SU-DHL-6 (cell line): Measurements from ENCODE around the gene PTPRE.

Experiments
- H2AFZ ChIP-seq: fragments of 200-600 bp; sonication (generic); 2 replicates; pipeline ENCODE4 v1.6.1; 2014; ENCODE audit warnings: low read depth, mild to moderate bottlenecking, moderate library complexity, mixed read lengths, antibody characterized with exemption, low read length; ENCODE audit not compliant: severe bottlenecking
- H3F3A ChIP-seq: fragments of 200-600 bp; shearing (Covaris generic); 2 replicates; pipeline ENCODE4 v1.6.0; 2016; ENCODE audit warnings: antibody characterized with exemption, mild to moderate bottlenecking; ENCODE audit not compliant: insufficient read depth
- H3K27ac ChIP-seq: fragments of 200-600 bp; sonication (generic); 2 replicates; pipeline ENCODE4 v1.5.1; 2016; ENCODE audit warnings: low read depth, mild to moderate bottlenecking, low read length, moderate library complexity, mixed read lengths
- H3K27me3 ChIP-seq: fragments of 200-600 bp; sonication (generic), shearing (Covaris generic); 2 replicates; pipeline ENCODE4 v1.6.0; 2014; ENCODE audit warnings: mild to moderate bottlenecking, low read length
- H3K36me3 ChIP-seq: fragments of 200-600 bp; sonication (generic); 2 replicates; pipeline ENCODE4 v1.6.1; 2014; ENCODE audit warnings: mild to moderate bottlenecking, low read length, mixed read lengths
- H3K4me2 ChIP-seq: fragments of 300-600, 200-600 bp; shearing (Covaris generic), sonication (generic); 2 replicates; pipeline ENCODE4 v1.6.0; 2014; ENCODE audit warnings: low read length, low read depth, mild to moderate bottlenecking; ENCODE audit not compliant: poor library complexity, severe bottlenecking
- H3K4me3 ChIP-seq: fragments of 200-600 bp; sonication (generic); 2 replicates; pipeline ENCODE4 v1.5.1; 2014; ENCODE audit warnings: antibody characterized with exemption, low read length, mild to moderate bottlenecking, mixed read lengths; ENCODE audit not compliant: insufficient read depth, poor library complexity, severe bottlenecking
- H3K79me2 ChIP-seq: fragments of 200-600 bp; sonication (generic); 2 replicates; pipeline ENCODE4 v1.6.1; 2014; ENCODE audit warnings: mild to moderate bottlenecking, low read length, moderate library complexity; ENCODE audit not compliant: insufficient read depth
- H3K9ac ChIP-seq: fragments of 200-600 bp; sonication (generic); 2 replicates; pipeline ENCODE4 v1.7.0; 2014; ENCODE audit warnings: mild to moderate bottlenecking, low read length
- H3K9me2 ChIP-seq: fragments of 200-600 bp; sonication (generic); replicated peaks from 2 replicates; pipeline ENCODE4 v1.6.1; 2014; ENCODE audit warnings: low read length; ENCODE audit not compliant: insufficient read depth
- H3K9me3 ChIP-seq: fragments of 200-600 bp; sonication (generic); 2 replicates; pipeline ENCODE4 v1.6.1; 2014; ENCODE audit warnings: low read length, mixed read lengths; ENCODE audit not compliant: insufficient read depth
- H4K20me1 ChIP-seq: fragments of 200-600 bp; sonication (generic); 2 replicates; pipeline ENCODE4 v1.6.1; 2014; ENCODE audit warnings: low read depth, mild to moderate bottlenecking, antibody characterized with exemption, low read length, moderate library complexity, mixed read lengths
- EZH2phosphoT487 ChIP-seq: fragments of 200-600 bp; sonication (generic), shearing (Covaris generic); conservative IDR thresholded peaks from 2 replicates; pipeline ENCODE4 v1.6.1; 2018; ENCODE audit warnings: mild to moderate bottlenecking, antibody characterized with exemption, low read length, moderate library complexity, mixed read lengths
- TF ChIP-seq, protein P1 (sequence below): fragments of 200-600 bp; sonication (generic); IDR thresholded peaks from one replicate; pipeline ENCODE4 v1.5.1; 2017; ENCODE audit warnings: antibody characterized with exemption, mild to moderate bottlenecking, low read length, moderate library complexity; ENCODE audit not compliant: insufficient read depth, poor library complexity, severe bottlenecking

PTPRE gene

GRCh38 chr10:127934383-127934782 is 27.5 kb downstream of the PTPRE start:
- Histone ChIP-seq H3K36me3 (no peaks in the 10 kb centered on the region), H3K9me2 (no peaks in the 10 kb centered on the region), H3K4me3 (no peak overlapping the region), H3K9ac (no peak overlapping the region), H3K4me2 (no peak overlapping the region), H2AFZ (no peak overlapping the region), H3K9me3 (no peaks in the 10 kb centered on the region), H3K27ac (no peak overlapping the region), H3K27me3 (no peaks in the 10 kb centered on the region), H4K20me1 (no peaks in the 10 kb centered on the region), H3F3A (no peaks in the 10 kb centered on the region), H3K79me2 (no peaks in the 10 kb centered on the region)
- TF ChIP-seq, protein P1, sequence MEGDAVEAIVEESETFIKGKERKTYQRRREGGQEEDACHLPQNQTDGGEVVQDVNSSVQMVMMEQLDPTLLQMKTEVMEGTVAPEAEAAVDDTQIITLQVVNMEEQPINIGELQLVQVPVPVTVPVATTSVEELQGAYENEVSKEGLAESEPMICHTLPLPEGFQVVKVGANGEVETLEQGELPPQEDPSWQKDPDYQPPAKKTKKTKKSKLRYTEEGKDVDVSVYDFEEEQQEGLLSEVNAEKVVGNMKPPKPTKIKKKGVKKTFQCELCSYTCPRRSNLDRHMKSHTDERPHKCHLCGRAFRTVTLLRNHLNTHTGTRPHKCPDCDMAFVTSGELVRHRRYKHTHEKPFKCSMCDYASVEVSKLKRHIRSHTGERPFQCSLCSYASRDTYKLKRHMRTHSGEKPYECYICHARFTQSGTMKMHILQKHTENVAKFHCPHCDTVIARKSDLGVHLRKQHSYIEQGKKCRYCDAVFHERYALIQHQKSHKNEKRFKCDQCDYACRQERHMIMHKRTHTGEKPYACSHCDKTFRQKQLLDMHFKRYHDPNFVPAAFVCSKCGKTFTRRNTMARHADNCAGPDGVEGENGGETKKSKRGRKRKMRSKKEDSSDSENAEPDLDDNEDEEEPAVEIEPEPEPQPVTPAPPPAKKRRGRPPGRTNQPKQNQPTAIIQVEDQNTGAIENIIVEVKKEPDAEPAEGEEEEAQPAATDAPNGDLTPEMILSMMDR: no peak
- no peak for TF ChIP-seq EZH2phosphoT487

GRCh38 chr10:127935071-127935561 is 28.2 kb downstream of the PTPRE start:
- Histone ChIP-seq H3F3A (no peaks in the 10 kb centered on the region), H3K9me3 (no peaks in the 10 kb centered on the region), H3K9ac (no peak overlapping the region), H3K4me3 (no peak overlapping the region), H3K4me2 (no peak overlapping the region), H3K79me2 (no peaks in the 10 kb centered on the region), H3K36me3 (no peaks in the 10 kb centered on the region), H2AFZ (no peak overlapping the region), H4K20me1 (no peaks in the 10 kb centered on the region), H3K27ac (no peak overlapping the region), H3K9me2 (no peaks in the 10 kb centered on the region), H3K27me3 (no peaks in the 10 kb centered on the region)
- TF ChIP-seq, protein P1: no peak
- no peak for TF ChIP-seq EZH2phosphoT487

GRCh38 chr10:127937069-127937468 is 30.2 kb downstream of the PTPRE start:
- TF ChIP-seq, protein P1: no peak
- no peak for TF ChIP-seq EZH2phosphoT487
- Histone ChIP-seq H3K9me2 (no peaks in the 10 kb centered on the region), H3K4me3 (no peak overlapping the region), H3K36me3 (no peaks in the 10 kb centered on the region), H3K9ac (no peak overlapping the region), H3K27ac (no peak overlapping the region), H3K27me3 (no peaks in the 10 kb centered on the region), H4K20me1 (no peaks in the 10 kb centered on the region), H2AFZ (no peak overlapping the region), H3K4me2 (no peak overlapping the region), H3F3A (no peaks in the 10 kb centered on the region), H3K9me3 (no peaks in the 10 kb centered on the region), H3K79me2 (no peaks in the 10 kb centered on the region)
